ENCODE results near the gene SEMA3E.

SEMA3E gene

GRCh38 chr7:83457022-83457892 is 191.7 kb downstream of the SEMA3E start:
- peak; percentile 66 for DNase-seq (ENCODE audit: low read depth)
- H3K4me3 ChIP-seq (ENCODE audit: low read depth, low read length) = no peak overlapping the region
- TF ChIP-seq, protein P1, sequence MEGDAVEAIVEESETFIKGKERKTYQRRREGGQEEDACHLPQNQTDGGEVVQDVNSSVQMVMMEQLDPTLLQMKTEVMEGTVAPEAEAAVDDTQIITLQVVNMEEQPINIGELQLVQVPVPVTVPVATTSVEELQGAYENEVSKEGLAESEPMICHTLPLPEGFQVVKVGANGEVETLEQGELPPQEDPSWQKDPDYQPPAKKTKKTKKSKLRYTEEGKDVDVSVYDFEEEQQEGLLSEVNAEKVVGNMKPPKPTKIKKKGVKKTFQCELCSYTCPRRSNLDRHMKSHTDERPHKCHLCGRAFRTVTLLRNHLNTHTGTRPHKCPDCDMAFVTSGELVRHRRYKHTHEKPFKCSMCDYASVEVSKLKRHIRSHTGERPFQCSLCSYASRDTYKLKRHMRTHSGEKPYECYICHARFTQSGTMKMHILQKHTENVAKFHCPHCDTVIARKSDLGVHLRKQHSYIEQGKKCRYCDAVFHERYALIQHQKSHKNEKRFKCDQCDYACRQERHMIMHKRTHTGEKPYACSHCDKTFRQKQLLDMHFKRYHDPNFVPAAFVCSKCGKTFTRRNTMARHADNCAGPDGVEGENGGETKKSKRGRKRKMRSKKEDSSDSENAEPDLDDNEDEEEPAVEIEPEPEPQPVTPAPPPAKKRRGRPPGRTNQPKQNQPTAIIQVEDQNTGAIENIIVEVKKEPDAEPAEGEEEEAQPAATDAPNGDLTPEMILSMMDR (conservative IDR thresholded peaks at IDR 0.05; ENCODE audit: low read depth, low read length) = no peak

DNA sequence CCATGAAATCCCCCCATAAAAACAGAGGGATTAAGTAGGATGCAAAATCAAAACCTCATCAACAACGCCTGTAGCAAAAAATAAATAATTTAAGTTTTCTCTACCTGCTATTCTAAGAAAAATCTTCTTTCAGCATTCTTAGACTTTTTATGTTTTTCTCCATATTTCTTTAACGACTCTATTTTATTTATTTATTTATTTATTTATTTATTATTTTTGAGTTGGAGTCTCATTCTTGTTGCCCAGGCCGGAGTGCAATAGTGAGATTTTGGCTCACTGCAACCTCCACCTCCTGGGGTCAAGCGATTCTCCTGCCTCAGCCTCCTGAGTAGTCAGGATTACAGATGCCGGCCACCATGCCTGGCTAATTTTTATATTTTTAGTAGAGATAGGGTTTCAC is 192.5 kb downstream of the SEMA3E start:
- no peak for DNase-seq (ENCODE audit: low read depth)
- TF ChIP-seq, protein P1 (conservative IDR thresholded peaks at IDR 0.05; ENCODE audit: low read depth, low read length) = no peak
- no peak overlapping the region for H3K4me3 ChIP-seq (ENCODE audit: low read depth, low read length)

- DNase-seq (ENCODE audit: low read depth) = no peak
- no peak overlapping the region for H3K4me3 ChIP-seq (ENCODE audit: low read depth, low read length)
- TF ChIP-seq, protein P1 (conservative IDR thresholded peaks at IDR 0.05; ENCODE audit: low read depth, low read length) = no peak
Observed at GRCh38 chr7:83455612-83456011, 193.3 kb downstream of the SEMA3E start.

DNA sequence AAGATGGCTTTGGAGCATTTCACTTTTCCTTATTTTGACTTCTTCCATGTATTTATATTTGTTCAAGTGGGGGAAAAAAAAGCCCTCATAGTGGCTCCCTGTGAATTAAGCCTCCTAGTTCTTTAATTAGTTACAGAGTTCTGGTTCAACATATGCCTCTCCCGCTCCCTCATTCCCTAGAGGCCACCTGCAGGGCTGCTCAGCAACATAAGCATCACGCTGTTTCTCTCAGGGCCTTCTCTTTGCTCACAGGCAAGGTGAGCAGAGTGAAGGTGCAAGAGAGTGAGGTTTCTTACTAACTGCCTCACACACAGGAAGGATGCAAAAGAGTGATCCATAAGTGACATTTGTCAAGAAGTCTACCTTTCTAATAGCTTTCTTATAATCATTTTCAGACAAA is 196.7 kb downstream of the SEMA3E start:
- no peak for DNase-seq (ENCODE audit: low read depth)
- no peak overlapping the region for H3K4me3 ChIP-seq (ENCODE audit: low read depth, low read length)
- TF ChIP-seq, protein P1 (conservative IDR thresholded peaks at IDR 0.05; ENCODE audit: low read depth, low read length) = no peak

- TF ChIP-seq, protein P1 (conservative IDR thresholded peaks at IDR 0.05; ENCODE audit: low read depth, low read length) = no peak
- no peak overlapping the region for H3K4me3 ChIP-seq (ENCODE audit: low read depth, low read length)
- DNase-seq (ENCODE audit: low read depth) = no peak
Observed at GRCh38 chr7:83451501-83452045, 197.4 kb downstream of the SEMA3E start.

DNA sequence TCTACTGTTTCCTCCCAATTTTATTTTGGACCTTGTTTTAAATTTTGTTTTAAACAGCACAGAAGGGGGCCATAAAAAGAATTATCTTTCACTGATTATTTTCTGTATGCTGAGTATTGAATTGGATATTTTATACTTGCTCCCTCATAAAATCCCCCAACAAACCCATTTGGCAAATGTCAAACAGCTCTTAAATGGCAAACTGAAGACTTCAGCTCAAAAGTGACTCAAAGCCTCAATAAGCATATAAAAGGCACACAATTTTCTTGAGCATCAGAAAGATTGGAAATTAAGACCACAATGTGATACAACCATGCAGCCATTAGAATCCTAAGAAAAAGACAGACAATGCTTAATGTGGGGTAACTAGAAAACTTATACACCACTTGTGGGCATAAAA is 199.2 kb downstream of the SEMA3E start:
- H3K4me3 ChIP-seq (ENCODE audit: low read depth, low read length) = no peak overlapping the region
- no peak for DNase-seq (ENCODE audit: low read depth)
- TF ChIP-seq, protein P1 (conservative IDR thresholded peaks at IDR 0.05; ENCODE audit: low read depth, low read length) = no peak

Measured in choroid plexus epithelial cell (primary cell).